ENCODE results near the gene GLOD4. TPM values are rescaled to one million over a fixed set of nuclear protein-coding genes. Genes with fewer than 3 reads are reported as not detected.
A peak's percentile ranks its signal among the peaks of the same experiment; 100 is the strongest.
"Not testable (repeated sequence)": the region's sequence is repeated elsewhere in the genome, so short reads cannot be mapped to it uniquely, and the experiment has no call there.

GLOD4 gene
- total RNA-seq, 1 donor from 2014 or later = 63.2 TPM

GRCh38 chr17:789160-789840, 7.2 kb upstream of the GLOD4 start:
- ATAC-seq (no peak), DNase-seq (no peak)
- intact Hi-C loops (cut with DNase I) = no loop called here
- H3K27ac ChIP-seq = no peak overlapping the region
- peaks cover under 1% of the 10 kb centered on the region for H3K4me1 ChIP-seq
- H3K9me3 ChIP-seq = no peaks in the 10 kb centered on the region
- TF ChIP-seq CTCF (IDR thresholded peaks at IDR 0.05) = no peak
- H3K36me3 ChIP-seq = peaks cover 58% of the 10 kb centered on the region
- H3K27me3 ChIP-seq (ENCODE audit: low read depth) = no peaks in the 10 kb centered on the region
- H3K4me3 ChIP-seq = no peak overlapping the region

GRCh38 chr17:788551-788950, 6.5 kb upstream of the GLOD4 start:
- no peak for TF ChIP-seq CTCF (IDR thresholded peaks at IDR 0.05)
- H3K9me3 ChIP-seq = no peaks in the 10 kb centered on the region
- H3K27ac ChIP-seq = no peak overlapping the region
- no peak overlapping the region for H3K4me3 ChIP-seq
- DNase-seq = no peak
- H3K27me3 ChIP-seq (ENCODE audit: low read depth) = no peaks in the 10 kb centered on the region
- ATAC-seq = no peak
- H3K36me3 ChIP-seq = peaks cover 58% of the 10 kb centered on the region
- H3K4me1 ChIP-seq = peaks cover 8% of the 10 kb centered on the region
- intact Hi-C loops (cut with DNase I) = no loop called here

GRCh38 chr17:787641-788221, 5.7 kb upstream of the GLOD4 start:
- intact Hi-C loops (cut with DNase I) = no loop called here
- H3K27me3 ChIP-seq (ENCODE audit: low read depth) = no peaks in the 10 kb centered on the region
- no peak for TF ChIP-seq CTCF (IDR thresholded peaks at IDR 0.05)
- DNase-seq (peak; percentile 28), ATAC-seq (no peak)
- H3K4me1 ChIP-seq = peaks cover 16% of the 10 kb centered on the region
- H3K36me3 ChIP-seq = peaks cover 57% of the 10 kb centered on the region
- H3K27ac ChIP-seq = no peak overlapping the region
- no peaks in the 10 kb centered on the region for H3K9me3 ChIP-seq
- H3K4me3 ChIP-seq = no peak overlapping the region

GRCh38 chr17:785901-786300, 3.8 kb upstream of the GLOD4 start:
- DNase-seq, ATAC-seq: not testable (repeated sequence)

GRCh38 chr17:784143-784542, 2.1 kb upstream of the GLOD4 start:
- H3K4me3 ChIP-seq = no peak overlapping the region
- H3K9me3 ChIP-seq = no peaks in the 10 kb centered on the region
- peaks cover 30% of the 10 kb centered on the region for H3K36me3 ChIP-seq
- intact Hi-C loops (cut with DNase I) = no loop called here
- TF ChIP-seq CTCF (IDR thresholded peaks at IDR 0.05) = no peak
- H3K4me1 ChIP-seq = peaks cover 29% of the 10 kb centered on the region
- no peaks in the 10 kb centered on the region for H3K27me3 ChIP-seq (ENCODE audit: low read depth)
- ATAC-seq = no peak
- H3K27ac ChIP-seq = no peak overlapping the region
- DNase-seq = no peak

More at GRCh38 chr17:785901-786300, 3.8 kb upstream of the GLOD4 start:
- H3K27me3 ChIP-seq (ENCODE audit: low read depth); H3K9me3 ChIP-seq; intact Hi-C loops (cut with DNase I); H3K4me3 ChIP-seq; H3K27ac ChIP-seq: not testable (repeated sequence)
- Histone ChIP-seq H3K4me1 (peaks cover 26% of the 10 kb centered on the region), H3K36me3 (peaks cover 42% of the 10 kb centered on the region)

- Histone ChIP-seq H3K27me3 (ENCODE audit: low read depth) (no peaks in the 10 kb centered on the region), H3K4me1 (peaks cover 17% of the 10 kb centered on the region), H3K36me3 (peaks cover 58% of the 10 kb centered on the region), H3K27ac (no peak overlapping the region), H3K4me3 (no peak overlapping the region), H3K9me3 (no peaks in the 10 kb centered on the region)
- intact Hi-C loops (cut with DNase I) = no loop called here
- DNase-seq = no peak
- ATAC-seq = no peak
- TF ChIP-seq CTCF (IDR thresholded peaks at IDR 0.05) = no peak
These were observed 4.0 kb downstream of the GLOD4 start for GRCh38 chr17:778096-778495.

All from lower lobe of right lung (tissue), 2 donors.